Nephron progenitor cell (in vitro differentiated cells): ENCODE measurements around the gene NMB.
A peak's percentile ranks its signal among the peaks of the same experiment; 100 is the strongest.
"Not testable (repeated sequence)": the region's sequence is repeated elsewhere in the genome, so short reads cannot be mapped to it uniquely, and the experiment has no call there.

Source experiments
- DNase-seq: peaks from one replicate; pipeline ENCODE4 v3.0.0; 2021
- H3K27ac Mint-ChIP-seq: 2 replicates; pipeline ENCODE4 v1.8.0; 2021; ENCODE audit warnings: mild to moderate bottlenecking, moderate library complexity, mixed read lengths
- H3K27me3 Mint-ChIP-seq: 2 replicates; pipeline ENCODE4 v1.8.0; 2021; ENCODE audit warnings: mild to moderate bottlenecking, low read depth, mixed read lengths; ENCODE audit not compliant: poor library complexity
- H3K36me3 Mint-ChIP-seq: 2 replicates; pipeline ENCODE4 v1.8.0; 2021; ENCODE audit warnings: low read depth, mixed read lengths
- H3K4me1 Mint-ChIP-seq: 2 replicates; pipeline ENCODE4 v1.8.0; 2021; ENCODE audit warnings: mixed read lengths
- H3K4me3 Mint-ChIP-seq: 2 replicates; pipeline ENCODE4 v1.8.0; 2021; ENCODE audit warnings: mild to moderate bottlenecking, moderate library complexity, mixed read lengths
- H3K9me3 Mint-ChIP-seq: 2 replicates; pipeline ENCODE4 v1.8.0; 2021; ENCODE audit warnings: mild to moderate bottlenecking, moderate library complexity, mixed read lengths
- CTCF ChIP-seq: fragments of 200-600 bp; sonication (generic); IDR thresholded peaks from 2 replicates; pipeline ENCODE4 v1.5.0; 2021; ENCODE audit warnings: antibody characterized with exemption

NMB gene

DNA sequence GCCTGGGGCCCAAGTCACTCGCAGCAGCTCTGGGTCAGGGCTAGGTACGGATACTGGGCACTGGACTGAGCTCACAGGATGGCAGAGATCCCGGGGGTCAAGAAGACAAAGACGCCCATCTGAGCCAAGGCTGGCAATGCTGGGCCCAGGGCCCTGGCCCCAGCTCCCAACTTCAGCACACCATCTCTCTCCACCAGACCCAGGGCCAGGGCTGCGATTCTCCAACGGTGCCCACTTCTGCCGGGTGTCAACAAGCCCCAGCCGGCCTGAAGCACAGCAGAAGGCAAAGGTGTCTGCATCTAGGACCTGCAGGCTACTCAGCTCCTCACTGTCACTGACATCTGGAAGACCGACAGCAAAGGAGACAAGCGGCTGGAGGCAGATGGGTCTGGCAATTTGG, 12.5 kb downstream of the NMB start:
- Mint-ChIP-seq H3K27me3 (peaks cover 3% of the 10 kb centered on the region), H3K4me1 (no peaks in the 10 kb centered on the region)

DNA sequence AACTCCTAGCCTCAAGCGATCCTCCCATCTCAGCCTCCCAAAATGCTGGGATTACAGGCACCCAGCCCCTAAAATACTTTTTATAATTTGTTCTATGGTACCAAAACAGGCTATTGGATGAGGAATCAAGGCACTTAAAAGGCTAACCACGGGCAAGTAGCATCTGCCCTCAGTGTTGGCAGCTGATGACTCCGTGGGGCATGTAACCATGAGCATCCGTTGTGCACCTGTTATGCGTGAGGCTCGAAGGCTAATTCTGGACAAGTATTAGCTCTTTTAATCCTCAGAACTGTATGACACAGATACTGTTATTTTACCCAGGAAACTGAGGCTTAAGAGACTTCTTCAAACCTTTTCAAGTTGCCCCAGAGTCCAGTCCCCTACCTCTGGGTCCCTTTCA, 14.2 kb downstream of the NMB start:
- Mint-ChIP-seq H3K27me3 (peaks cover 3% of the 10 kb centered on the region), H3K27ac (peak overlapping the region; percentile 96), H3K36me3 (peaks cover 68% of the 10 kb centered on the region), H3K4me1 (no peaks in the 10 kb centered on the region), H3K4me3 (no peak overlapping the region), H3K9me3 (no peaks in the 10 kb centered on the region)
- TF ChIP-seq CTCF = no peak
- no peak for DNase-seq

More for the DNA sequence above, 12.5 kb downstream of the NMB start:
- Mint-ChIP-seq H3K36me3 (peaks cover 60% of the 10 kb centered on the region), H3K4me3 (no peak overlapping the region), H3K27ac (no peak overlapping the region), H3K9me3 (no peaks in the 10 kb centered on the region)
- no peak for TF ChIP-seq CTCF
- DNase-seq = no peak

DNA sequence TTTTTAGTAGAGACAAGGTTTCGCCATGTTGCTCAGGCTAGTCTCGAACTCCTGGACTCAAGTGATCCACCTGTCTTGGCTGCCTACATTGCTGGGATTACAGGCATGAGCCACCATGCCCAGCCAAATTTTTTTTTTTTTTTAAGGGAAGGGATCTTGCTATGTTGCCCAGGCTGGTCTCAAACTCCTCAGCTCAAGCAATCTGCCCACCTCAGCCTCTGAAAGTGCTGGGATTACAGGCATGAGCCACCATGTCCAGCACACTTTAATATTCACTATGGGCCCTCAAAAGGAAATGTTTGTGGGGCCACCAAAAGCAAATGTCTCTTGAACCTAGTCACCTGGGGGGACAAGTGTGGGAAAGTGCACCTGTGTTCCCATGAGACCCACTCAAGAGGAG, 15.4 kb downstream of the NMB start:
- not testable (repeated sequence) for H3K4me3 Mint-ChIP-seq, H3K9me3 Mint-ChIP-seq, H3K4me1 Mint-ChIP-seq, H3K27me3 Mint-ChIP-seq, DNase-seq, H3K27ac Mint-ChIP-seq
- H3K36me3 Mint-ChIP-seq = peaks cover 68% of the 10 kb centered on the region

GRCh38 chr15:84641871-84642270, 16.1 kb downstream of the NMB start:
- H3K4me3 Mint-ChIP-seq, H3K27me3 Mint-ChIP-seq, H3K4me1 Mint-ChIP-seq, H3K9me3 Mint-ChIP-seq, DNase-seq, H3K27ac Mint-ChIP-seq: not testable (repeated sequence)
- H3K36me3 Mint-ChIP-seq = peaks cover 68% of the 10 kb centered on the region

- no peak for DNase-seq
- Mint-ChIP-seq H3K27ac (no peak overlapping the region), H3K4me3 (no peak overlapping the region), H3K4me1 (peaks cover 19% of the 10 kb centered on the region), H3K27me3 (peaks cover 22% of the 10 kb centered on the region), H3K9me3 (no peaks in the 10 kb centered on the region), H3K36me3 (peaks cover 63% of the 10 kb centered on the region)
- TF ChIP-seq CTCF = no peak
These were observed 19.9 kb downstream of the NMB start for GRCh38 chr15:84638103-84638502.

DNA sequence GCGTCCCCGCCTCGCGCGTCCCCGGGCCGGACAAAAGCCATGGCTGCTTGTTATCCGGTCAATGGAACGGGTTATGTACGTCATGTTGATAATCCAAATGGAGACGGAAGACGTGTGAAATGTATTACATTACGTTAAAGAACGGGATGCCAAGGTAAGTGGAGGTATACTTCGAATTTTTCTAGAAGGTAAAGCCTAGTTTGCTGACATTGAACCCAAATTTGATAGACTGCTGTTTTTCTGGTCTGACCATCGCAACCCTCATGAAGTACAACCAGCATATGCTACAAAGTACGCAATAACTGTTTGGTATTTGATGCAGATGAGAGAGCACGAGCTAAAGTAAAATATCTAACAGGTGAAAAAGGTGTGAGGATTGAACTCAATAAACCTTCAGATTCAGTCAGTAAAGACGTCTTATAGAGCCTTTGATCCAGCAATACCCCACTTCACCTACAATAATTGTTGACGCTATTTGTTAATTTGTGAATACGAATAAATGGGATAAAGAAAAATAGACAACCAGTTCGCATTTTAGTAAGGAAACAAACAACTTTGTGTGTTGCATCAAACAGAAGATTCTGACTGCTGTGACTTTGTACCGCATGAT, 23.7 kb downstream of the NMB start:
- peaks cover 36% of the 10 kb centered on the region for H3K4me1 Mint-ChIP-seq
- no peak overlapping the region for H3K27ac Mint-ChIP-seq
- no peak for DNase-seq
- no peak for TF ChIP-seq CTCF
- peaks cover 34% of the 10 kb centered on the region for H3K27me3 Mint-ChIP-seq
- peaks cover 38% of the 10 kb centered on the region for H3K36me3 Mint-ChIP-seq
- H3K4me3 Mint-ChIP-seq = peak overlapping the region; percentile 80
- no peaks in the 10 kb centered on the region for H3K9me3 Mint-ChIP-seq
